ENCODE data around the gene LCK.

LCK gene

GRCh38 chr1:32250893-32251716 lies at the start of gene LCK:
TSS of gene LCK (plus strand) at chr1:32251265. CDS start at chr1:32274330, 23,065 bp downstream.
- H3K4me3 Mint-ChIP-seq: peak within 1 kb of the TSS; percentile 98
- DNase-seq: peak; percentile 78 to 84
- no peaks in the 10 kb centered on the region for H3K27me3 Mint-ChIP-seq
- peak; percentile 68 for ATAC-seq
- H3K27ac Mint-ChIP-seq: peak within 1 kb of the TSS; percentile 97 to 98
- H3K4me1 Mint-ChIP-seq: peaks cover 68% of the 10 kb centered on the region
- no peaks in the 10 kb centered on the region for H3K9me3 Mint-ChIP-seq

DNA sequence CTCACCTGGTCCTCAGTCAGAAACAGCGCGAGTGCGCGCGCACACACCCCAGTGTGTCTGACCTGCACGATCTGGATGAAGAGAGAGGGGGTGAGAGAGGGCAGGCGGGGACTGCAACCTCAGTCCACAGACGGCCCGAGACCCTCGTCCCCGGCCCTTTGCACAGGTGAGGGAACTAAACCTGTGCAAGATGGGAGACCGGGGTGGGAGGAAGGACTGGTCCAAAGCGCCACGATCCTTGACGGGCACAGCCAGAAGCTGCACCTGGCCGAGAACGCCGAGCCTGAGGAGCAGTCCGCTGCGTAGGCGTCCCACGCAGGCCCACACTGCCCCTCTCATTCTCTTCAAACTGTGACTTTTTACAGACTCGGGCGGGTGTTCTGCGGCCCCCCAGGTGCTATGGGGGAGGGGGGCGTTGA lies 46.1 kb upstream of the LCK start:
- H3K4me1 Mint-ChIP-seq: peaks cover 84% of the 10 kb centered on the region
- H3K27me3 Mint-ChIP-seq: no peaks in the 10 kb centered on the region
- H3K9me3 Mint-ChIP-seq: no peaks in the 10 kb centered on the region
- peak overlapping the region in 1 of 2 donors; percentile 49 for H3K27ac Mint-ChIP-seq
- no peak for ATAC-seq
- no peak for DNase-seq
- H3K4me3 Mint-ChIP-seq: peak overlapping the region; percentile 95 to 98

GRCh38 chr1:32205401-32206370 lies 45.4 kb upstream of the LCK start, which contains the start of gene IQCC:
TSS of gene IQCC (plus strand) at chr1:32205671. CDS start at chr1:32205682, 11 bp downstream.
- ATAC-seq: peak; percentile 76
- Mint-ChIP-seq H3K4me3 (peak within 1 kb of the TSS; percentile 95 to 98), H3K27me3 (no peaks in the 10 kb centered on the region), H3K9me3 (no peaks in the 10 kb centered on the region), H3K27ac (peak within 1 kb of the TSS; percentile 91 to 95), H3K4me1 (peaks cover 77% of the 10 kb centered on the region)
- peak; percentile 80 to 85 for DNase-seq

DNA sequence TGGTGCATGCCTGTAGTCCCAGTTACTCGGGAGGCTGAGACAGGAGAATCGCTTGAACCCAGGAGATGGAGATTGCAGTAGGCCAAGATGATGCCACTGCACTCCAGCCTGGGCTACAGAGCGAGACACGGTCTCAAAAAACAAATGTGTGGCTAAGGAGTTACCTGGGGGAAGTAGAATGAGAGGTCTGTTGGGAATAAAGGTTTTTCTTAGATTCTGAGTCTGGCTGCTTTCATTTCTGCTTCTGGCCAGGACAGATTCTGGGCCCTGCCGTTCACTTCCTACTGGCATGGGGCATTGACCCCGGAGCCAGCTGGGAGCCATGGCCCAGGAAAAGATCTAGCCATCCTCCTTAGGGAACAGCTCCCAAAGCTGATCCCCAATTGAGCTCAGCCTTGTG lies 42.6 kb upstream of the LCK start:
- Mint-ChIP-seq H3K9me3 (no peaks in the 10 kb centered on the region), H3K27me3 (no peaks in the 10 kb centered on the region), H3K27ac (no peak overlapping the region), H3K4me1 (peaks cover 69% of the 10 kb centered on the region), H3K4me3 (no peak overlapping the region)
- DNase-seq (no peak), ATAC-seq (no peak)

DNA sequence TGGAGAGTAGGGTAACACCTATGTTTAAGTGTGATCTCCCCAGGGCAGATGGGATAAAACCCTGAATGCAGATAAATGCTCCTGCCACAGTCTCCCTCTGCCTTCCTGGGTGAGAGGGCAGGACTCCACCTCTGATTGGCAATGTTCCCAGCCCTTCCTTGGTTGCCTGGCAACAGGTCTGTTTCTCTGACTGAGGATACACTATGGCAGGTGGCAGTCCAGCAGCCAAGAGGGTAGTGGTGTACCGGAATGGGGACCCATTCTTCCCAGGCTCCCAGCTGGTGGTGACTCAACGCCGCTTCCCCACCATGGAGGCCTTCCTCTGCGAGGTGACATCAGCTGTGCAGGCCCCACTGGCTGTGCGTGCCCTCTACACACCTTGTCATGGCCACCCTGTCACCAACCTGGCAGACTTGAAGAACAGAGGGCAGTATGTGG lies 42.2 kb upstream of the LCK start, which contains the start of gene DCDC2B:
Gene DCDC2B, plus strand, starts transcription at position 199 of the 438 bp plus-strand sequence. Its CDS starts 5 bp downstream, at position 204.
- H3K27ac Mint-ChIP-seq: no peak within 1 kb of the TSS
- ATAC-seq (no peak), DNase-seq (no peak)
- no peaks in the 10 kb centered on the region for H3K27me3 Mint-ChIP-seq
- no peak within 1 kb of the TSS for H3K4me3 Mint-ChIP-seq
- peaks cover 65% of the 10 kb centered on the region for H3K4me1 Mint-ChIP-seq
- H3K9me3 Mint-ChIP-seq: no peaks in the 10 kb centered on the region

DNA sequence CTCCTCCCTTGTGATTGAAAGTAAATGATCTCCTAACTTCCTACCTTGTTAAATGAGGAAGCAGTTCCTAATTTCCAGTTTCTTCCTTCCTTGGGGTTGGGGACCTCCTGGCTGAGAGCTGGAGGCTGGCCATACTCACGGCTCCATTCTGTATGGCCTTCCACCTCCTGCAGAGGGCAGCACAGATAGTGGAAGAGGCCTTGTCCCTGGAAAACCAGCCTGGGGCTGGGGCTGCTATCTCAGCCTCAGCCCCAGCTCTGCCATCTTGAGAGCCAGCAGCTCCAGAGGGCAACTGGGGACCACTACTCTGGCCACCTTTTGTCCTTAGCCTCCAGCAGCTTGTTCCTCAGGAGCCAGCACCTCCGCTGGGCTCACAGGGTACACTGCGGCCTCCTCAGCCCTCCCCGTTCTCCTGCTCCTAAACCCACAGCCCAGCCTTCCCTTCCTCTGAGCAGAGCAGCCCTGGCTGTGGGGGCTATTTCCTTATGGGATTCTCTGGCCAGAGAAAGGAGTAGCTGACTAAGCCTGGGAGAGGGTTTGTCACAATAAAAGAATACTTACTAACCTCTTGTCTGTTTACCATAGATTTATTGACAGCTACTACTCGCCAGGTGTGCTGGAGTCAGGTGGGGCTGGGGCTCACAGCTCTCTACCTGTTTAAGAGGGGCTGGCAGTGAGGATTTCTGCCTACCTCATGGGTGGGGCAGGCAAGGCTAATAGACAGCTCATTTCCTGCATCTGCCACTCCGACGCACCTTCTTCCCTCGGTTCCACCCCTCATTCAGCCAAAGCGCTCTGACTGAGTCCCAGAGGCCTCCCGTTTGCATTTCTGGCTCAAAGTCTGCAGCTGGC lies 35.2 kb upstream of the LCK start:
- Mint-ChIP-seq H3K9me3 (no peaks in the 10 kb centered on the region), H3K4me1 (peaks cover 41% of the 10 kb centered on the region), H3K27me3 (no peaks in the 10 kb centered on the region), H3K4me3 (no peak overlapping the region), H3K27ac (peak overlapping the region in 1 of 2 donors; percentile 21)
- ATAC-seq: peak; percentile 87
- DNase-seq: peak in 1 of 2 donors; percentile 55

GRCh38 chr1:32216566-32216965 lies 34.5 kb upstream of the LCK start:
- ATAC-seq (no peak), DNase-seq (no peak)
- no peaks in the 10 kb centered on the region for H3K9me3 Mint-ChIP-seq
- H3K4me1 Mint-ChIP-seq: peaks cover 42% of the 10 kb centered on the region
- no peak overlapping the region for H3K4me3 Mint-ChIP-seq
- no peak overlapping the region for H3K27ac Mint-ChIP-seq
- no peaks in the 10 kb centered on the region for H3K27me3 Mint-ChIP-seq

- Mint-ChIP-seq H3K27ac (no peak overlapping the region), H3K4me3 (no peak overlapping the region), H3K9me3 (no peaks in the 10 kb centered on the region), H3K4me1 (peaks cover 49% of the 10 kb centered on the region), H3K27me3 (no peaks in the 10 kb centered on the region)
- ATAC-seq: no peak
- DNase-seq: no peak
These were observed 32.0 kb upstream of the LCK start for GRCh38 chr1:32219022-32219421.

GRCh38 chr1:32220746-32221580 lies 30.1 kb upstream of the LCK start:
- Mint-ChIP-seq H3K27ac (peak overlapping the region; percentile 74 to 96), H3K27me3 (no peaks in the 10 kb centered on the region), H3K4me1 (peaks cover 48% of the 10 kb centered on the region), H3K4me3 (peak overlapping the region; percentile 91 to 96), H3K9me3 (no peaks in the 10 kb centered on the region)
- no peak for DNase-seq
- ATAC-seq: no peak

GRCh38 chr1:32221581-32221979 lies 29.5 kb upstream of the LCK start:
- Mint-ChIP-seq H3K4me3 (peak overlapping the region; percentile 91 to 96), H3K27me3 (no peaks in the 10 kb centered on the region), H3K9me3 (no peaks in the 10 kb centered on the region), H3K27ac (peak overlapping the region; percentile 74 to 96), H3K4me1 (peaks cover 42% of the 10 kb centered on the region)
- ATAC-seq: no peak
- no peak for DNase-seq

GRCh38 chr1:32221980-32222755 lies 28.9 kb upstream of the LCK start, which contains the start of the genes EIF3I and TMEM234:
TSS of gene EIF3I (plus strand) at chr1:32222407. CDS start at chr1:32222442, 35 bp downstream.
TSS of gene TMEM234 (minus strand) at chr1:32222353. CDS start at chr1:32222322, 31 bp downstream.
- Mint-ChIP-seq H3K4me1 (peaks cover 41% of the 10 kb centered on the region), H3K27ac (peak within 1 kb of the TSS; percentile 96 to 97), H3K9me3 (no peaks in the 10 kb centered on the region), H3K27me3 (no peaks in the 10 kb centered on the region), H3K4me3 (peak within 1 kb of the TSS; percentile 91 to 96)
- DNase-seq (peak; percentile 80 to 90), ATAC-seq (peak; percentile 98)

DNA sequence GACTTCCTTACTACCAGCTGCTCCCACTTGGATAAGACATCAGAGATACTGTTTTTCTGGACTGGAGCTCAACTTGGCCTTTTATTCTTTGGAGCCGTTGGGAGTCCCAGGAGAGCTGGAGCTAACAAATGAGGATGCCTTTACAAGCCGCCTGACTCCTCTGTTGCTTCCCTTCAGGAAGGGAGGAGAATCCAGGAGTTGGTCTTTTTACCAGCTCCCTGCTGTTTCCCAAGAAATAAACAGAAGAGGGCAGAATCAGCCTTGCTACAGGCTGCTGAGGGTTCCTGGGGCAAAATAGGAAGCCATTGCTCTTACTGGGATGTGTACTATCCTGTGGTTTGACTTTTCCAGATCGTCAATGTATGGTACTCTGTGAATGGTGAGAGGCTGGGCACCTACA lies 27.4 kb upstream of the LCK start:
- Mint-ChIP-seq H3K27me3 (no peaks in the 10 kb centered on the region), H3K27ac (peak overlapping the region; percentile 49 to 89), H3K4me1 (peaks cover 41% of the 10 kb centered on the region), H3K9me3 (no peaks in the 10 kb centered on the region), H3K4me3 (peak overlapping the region; percentile 91 to 96)
- no peak for DNase-seq
- no peak for ATAC-seq

- Mint-ChIP-seq H3K9me3 (no peaks in the 10 kb centered on the region), H3K4me3 (peak overlapping the region; percentile 91 to 96)
These were observed 26.8 kb upstream of the LCK start for GRCh38 chr1:32224285-32224684.

More at GRCh38 chr1:32224285-32224684, 26.8 kb upstream of the LCK start:
- peak overlapping the region; percentile 49 to 89 for H3K27ac Mint-ChIP-seq
- no peaks in the 10 kb centered on the region for H3K27me3 Mint-ChIP-seq
- DNase-seq (no peak), ATAC-seq (no peak)
- H3K4me1 Mint-ChIP-seq: peaks cover 41% of the 10 kb centered on the region
